ENCODE data around the gene USP25.
"Not testable (repeated sequence)": the region's sequence is repeated elsewhere in the genome, so short reads cannot be mapped to it uniquely, and the experiment has no call there.

Gene USP25

DNA sequence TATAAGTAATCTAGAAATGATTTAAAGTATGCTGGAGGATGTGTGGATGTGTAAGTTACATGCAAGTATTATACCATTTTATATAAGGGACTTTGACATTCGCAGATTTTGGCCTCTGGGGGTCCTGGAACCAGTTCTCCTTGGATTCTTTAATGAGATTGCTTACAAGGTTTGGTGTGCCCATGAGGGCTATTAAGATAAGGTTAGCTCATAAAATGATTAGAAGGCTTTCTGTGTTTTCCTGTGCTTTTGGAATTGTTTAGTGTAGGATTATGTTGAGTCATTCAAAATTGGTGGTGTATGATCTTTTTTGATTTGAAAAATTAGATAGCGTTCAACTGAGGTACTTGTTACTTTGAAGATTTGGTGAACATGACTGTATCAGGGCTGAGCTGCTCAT, 5.6 kb downstream of the USP25 start:
- DNase-seq = no peak

DNA sequence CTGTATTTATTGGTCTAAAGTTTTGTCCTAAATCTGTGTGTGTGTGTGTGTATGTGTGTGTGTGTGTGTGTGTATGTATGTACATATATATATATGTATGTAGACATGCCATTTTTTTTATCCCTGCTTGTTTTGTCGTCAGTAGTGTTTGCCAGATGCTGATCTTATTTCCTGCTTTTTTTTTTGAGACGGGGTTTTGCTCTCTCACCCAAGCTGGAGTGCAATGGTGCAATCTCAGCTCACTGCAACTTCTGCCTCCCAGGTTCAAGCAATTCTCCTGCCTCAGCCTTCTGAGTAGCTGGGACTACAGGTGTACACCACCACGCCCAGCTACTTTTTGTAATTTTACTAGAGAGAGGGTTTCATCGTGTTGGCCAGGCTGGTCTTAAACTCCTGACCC, 6.1 kb downstream of the USP25 start:
- DNase-seq = not testable (repeated sequence)

DNA sequence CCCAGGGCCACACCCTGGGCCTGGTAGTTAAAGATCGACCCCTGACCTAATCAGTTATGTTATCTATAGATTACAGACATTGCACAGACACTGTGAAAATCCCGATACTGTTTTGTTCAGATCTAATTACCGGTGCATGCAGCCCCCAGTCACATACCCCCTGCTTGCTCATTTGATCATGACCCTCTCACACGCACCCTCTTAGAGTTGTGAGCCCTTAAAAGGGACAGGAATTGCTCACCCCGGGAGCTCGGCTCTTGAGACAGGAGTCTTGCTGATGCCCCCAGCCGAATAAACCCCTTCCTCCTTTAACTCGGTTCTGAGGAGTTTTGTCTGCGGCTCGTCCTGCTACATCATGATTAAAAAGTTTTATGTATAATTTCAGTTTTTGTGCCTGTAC, 9.0 kb downstream of the USP25 start:
- DNase-seq = not testable (repeated sequence)

DNA sequence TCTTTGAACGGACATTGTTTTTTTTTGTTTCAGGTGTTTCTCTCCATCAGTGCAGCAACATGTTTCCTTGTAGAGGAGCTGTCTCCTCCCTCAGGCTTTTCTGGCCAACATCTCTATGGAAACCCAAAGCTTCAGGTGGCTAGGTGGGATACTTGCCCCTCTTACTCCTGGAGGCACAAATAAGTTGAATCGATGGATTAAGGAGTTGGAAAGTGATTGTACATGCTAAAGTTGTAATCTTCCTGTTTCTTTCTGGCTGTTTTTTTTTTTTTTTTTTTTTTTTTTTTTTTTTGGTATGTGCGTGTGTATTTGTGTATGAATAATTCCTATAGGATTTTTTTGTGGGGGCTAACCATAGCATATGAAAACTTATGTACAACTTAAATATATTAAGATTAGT, 10.6 kb downstream of the USP25 start:
- DNase-seq = no peak

DNA sequence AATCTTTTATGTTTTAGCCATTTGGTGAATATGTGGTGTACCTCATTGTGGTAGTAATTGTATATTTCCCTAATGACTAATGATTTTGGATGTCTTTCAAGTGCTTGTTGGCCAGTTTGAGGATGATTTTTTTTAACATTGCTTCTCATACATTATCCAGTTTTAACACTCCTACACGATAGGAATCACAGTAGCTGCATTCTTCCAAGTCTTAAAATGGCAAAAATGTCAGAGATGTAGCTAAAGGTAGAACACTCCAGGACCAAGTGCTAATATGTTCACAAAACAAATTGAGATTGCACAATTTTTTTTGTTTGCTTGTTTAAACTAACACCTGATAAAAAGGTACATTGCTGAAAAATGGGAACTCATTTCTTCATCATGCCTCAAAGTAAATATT, 11.7 kb downstream of the USP25 start:
- DNase-seq = no peak

DNA sequence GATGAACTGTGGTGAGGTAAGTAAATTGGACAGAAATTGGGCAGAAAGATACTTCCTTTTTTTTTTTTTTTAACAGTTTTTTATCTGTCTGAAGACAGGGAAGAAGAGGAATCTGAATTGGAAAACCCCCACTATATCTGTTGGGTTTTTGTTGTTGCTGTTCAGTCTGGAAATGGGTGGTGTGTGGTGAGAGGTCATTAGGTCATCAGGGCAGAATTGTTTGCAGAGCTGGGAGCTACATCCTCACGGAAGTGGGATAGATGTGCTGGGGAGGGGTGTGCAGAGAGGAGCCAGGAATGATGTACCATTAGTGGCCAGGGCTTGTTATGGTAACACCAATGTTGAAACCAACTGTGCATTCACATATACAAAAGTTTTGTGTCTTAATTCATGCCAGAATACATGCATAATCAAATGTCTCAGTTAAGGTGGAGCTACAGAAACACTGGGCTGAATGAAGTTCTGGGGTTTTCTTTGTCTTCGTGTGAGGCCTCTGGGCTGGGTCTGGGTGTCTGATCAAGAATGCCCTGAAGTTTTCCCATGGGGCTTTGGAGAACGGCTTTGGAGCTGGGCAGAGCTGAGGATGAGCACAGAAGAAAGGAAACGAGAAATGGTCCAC, 12.4 kb downstream of the USP25 start:
- DNase-seq = no peak

DNA sequence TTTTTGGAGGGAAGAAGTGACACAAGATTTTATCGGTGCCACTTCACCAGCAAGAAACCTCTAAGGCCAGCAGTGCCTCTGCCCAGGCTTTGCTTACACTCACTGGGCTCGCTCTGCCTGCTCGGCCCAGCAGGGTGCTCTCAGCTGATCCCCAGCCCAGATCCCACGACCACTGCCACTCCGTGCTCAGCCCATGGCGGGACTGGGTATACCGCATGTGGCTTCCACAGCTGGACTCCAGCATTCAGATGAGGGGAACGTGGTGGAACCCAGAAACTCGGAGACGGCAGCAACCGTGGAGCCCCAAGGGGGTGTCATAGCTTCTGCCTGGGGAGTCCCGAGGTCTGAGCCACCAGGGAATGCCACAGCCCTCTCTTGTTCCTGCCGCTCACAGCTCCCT, 12.9 kb downstream of the USP25 start:
- DNase-seq = no peak

DNA sequence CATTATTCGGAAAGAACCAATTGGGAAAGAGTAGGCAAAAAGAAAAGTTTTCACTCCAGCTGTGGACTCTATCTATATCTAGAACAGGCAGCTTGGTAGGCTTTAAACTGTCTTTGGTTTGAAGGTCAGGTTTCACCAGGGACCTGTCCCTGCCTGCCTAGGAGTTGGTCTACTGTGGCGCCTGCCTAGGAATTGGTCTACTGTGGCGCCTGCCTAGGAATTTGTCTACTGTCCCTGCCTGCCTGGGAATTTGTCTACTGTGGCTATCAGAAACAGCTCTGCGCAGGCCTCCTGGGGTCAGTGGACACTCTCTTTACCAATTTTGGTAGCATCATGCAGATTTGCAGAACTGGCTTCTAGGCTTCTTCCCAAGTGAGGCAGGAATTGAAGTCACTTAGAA, 13.8 kb downstream of the USP25 start:
- DNase-seq = no peak

DNA sequence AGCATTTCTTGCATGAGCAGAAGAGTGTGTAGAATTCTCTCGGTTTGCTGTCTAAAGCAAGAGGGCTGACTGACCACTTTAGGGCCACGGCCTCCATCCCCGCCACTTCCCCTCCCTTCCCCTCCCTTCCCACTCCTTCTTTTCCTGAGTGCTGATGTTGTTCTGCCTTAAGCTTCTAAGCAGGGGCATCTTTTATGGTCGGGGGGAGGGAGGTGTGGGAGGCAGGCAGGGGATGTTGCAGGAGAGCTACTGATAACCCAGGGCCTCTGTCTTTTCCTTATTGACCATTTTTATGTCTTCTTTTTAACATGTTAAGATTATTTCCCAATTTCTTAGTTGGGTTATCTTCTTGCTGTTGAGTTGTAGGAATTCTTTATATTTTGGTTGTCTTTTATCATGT, 15.1 kb downstream of the USP25 start:
- no peak for DNase-seq

DNA sequence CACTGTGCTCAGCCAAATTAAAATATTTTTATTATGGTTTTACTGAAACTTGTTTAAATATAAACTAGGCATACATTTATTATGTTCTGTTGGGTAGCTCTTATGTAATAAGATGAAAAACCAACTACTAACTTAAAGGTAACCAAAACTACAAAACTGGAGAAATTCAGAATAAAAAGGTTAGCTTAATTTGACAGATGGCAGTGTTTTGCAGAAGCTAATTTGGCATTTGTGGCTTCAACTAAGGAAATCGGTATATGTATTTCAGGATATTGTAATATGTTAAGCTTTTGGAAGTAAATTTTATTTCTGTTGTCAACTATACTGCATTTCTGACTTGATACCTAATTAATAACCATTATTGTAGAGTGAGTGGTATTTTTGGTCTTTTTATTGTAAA, 18.8 kb downstream of the USP25 start:
- no peak for DNase-seq

DNA sequence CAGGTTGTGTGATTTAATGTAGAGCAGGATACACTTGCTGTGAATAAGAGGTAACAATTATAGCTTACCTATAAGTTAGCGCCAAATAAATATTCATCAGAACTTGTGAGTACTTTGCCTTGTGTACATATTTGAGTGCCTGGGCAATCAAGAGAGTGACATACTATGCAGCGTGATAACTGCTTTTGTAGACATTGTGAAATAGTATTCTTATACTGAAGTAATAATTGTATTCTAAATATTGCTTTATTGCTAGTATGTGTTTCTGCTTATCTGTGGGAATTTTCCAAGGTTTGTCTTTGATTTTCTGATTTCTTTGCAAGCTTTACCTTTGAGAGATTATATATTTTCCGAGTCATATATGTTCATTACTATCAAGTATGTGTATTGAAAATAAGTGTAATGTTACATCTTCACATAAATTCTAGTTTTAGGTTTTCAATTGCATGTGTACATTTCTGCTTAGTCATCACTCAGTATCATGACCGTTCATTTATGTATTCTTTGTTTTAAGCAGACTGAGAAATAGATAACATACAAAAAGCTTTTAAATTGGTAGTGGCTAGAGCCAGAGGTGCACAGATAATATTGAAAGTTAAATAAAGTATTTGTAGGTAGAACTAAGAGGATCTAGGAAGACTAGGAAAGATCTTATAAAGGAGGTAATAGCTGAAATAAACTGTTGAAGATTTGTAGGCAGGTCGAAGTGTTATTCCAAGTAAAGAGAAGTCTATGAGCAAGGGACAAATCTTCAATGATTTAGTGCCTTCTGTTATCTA, 19.5 kb downstream of the USP25 start:
- no peak for DNase-seq

DNA sequence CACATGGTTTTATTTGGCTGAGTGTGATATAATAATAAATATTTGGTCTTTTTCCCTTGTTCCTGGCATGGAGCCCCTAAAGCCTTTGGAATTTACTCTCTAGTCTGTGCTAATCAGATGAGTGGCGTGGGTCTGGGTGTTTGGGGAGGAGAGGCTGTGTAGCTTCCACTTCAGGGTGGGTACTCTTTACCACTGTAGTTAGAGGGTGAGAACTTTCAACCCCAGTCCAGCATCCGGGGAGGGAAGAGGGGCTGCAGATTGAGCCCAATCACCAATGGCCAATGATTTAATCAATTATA, 20.0 kb downstream of the USP25 start:
- DNase-seq = no peak

DNA sequence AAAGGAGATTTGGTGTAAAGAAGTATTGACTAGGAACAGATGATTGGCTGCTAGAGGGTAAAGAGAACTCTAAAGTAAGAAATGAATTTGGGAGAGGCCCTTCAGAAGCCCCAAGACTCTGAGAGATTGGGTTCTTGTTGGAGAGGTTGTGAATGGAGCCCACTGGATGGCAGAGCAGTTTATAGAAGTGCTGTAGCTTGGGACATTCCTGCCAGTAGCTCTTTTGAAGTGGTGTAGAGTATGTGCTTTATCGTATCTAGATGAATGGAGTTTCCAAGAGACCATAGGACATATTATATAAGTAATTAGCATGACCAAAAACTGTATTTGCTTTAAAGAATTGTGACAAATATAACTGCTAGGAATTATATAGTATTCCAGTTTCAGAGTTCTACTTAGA, 21.3 kb downstream of the USP25 start:
- DNase-seq = no peak

DNA sequence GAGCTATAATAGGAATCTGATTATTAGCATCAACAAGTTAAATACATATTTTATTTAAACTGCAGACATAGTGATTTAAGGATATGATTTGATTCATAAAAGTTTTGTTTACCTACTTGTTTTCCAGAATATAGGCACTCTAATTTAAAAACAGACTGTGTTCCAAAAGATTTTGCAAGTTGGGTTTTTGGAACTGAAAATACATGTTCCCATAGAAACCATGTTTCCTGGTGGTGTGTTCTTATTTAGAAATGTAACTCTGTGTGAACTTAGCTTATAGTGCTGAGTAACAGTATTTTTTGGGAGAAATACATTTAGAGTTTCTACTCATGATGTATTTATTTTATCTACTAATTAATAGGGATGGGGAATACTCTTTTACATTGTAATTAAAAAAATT, 21.8 kb downstream of the USP25 start:
- no peak for DNase-seq

DNA sequence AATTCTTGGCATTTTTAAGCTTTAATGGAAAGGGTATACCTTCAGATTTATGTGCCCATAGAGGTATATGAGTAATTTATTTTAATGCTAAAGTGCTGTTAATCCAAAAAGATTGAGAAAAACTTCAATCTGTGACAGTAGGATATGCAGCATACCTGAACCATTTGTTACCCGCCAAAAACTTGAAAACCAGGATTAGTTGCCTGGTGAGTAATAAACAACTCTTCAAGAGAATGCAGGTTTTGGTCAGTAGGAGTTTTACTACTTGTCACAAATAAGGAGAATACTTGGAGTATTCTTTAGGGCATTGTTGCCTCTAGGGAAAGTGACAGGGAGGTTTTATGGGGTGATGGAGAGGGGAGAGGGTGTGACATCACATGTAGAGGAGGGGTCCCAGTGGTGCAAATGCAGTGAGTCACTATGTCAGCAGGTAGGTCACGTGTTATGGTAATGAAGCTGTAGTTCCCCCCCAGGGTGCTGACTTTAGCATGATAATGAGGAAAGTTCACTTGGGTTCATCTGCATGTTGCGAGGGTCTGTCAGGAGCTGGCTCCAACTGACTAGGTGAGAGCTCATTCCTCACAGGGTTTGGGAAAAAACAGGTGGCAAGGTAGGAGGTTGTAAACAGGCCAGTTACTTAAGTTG, 23.1 kb downstream of the USP25 start:
- no peak for DNase-seq

DNA sequence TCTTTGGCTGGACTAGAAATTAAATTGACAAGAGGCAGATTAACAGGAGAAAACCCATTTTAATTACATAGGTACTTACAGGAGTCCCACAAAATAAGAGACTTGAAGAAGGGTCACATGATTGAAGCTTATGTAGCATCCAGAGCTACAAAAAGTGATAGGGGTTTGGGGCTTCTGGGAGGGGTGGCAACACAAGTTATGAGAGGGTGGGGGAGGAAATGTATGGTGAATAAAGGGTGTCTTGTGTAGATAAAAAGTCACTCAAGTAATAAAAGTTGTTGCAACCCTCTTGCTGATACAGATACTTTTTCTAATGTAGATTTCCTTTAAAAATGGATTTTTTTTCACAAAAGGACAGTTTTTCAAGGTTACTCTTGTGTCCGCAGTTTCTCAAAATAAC, 24.0 kb downstream of the USP25 start:
- no peak for DNase-seq

DNA sequence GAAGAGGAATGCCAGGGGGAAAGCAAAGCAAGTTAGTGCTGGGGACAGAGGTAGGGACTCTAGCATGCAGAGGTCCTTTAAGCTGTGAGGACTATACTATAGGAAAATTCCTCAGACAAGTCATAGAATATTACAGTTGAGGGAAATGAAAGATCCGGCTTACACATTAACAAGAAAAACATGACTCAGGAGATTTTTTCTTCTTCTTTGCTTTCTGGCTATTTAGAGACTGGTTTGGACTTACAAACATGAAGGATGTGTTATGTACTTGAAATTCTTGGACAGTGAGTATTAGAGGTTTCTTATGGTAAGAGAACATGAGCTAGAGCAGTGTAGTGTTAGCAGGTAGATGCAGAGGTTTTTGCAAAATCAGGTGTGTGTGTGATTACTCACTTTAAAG, 24.9 kb downstream of the USP25 start:
- DNase-seq = no peak

DNA sequence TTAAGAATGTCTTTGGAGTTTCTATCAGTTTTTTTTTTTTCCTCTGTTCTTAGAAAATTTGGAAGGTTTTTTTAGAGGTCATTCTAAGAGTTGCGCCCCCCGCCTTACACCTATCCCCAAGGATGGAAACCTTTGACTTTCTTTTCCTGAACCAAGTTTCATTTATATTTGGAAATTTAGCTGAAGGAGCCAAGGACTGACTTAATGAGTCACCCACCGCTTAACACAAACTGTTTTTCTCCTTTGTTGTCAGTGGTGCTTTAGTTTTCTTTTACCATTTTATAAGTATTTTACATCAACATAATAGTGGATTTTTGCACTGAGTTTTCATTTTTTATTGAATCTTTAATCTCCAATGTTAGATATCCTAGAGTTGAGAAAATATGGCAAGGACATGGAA, 25.3 kb downstream of the USP25 start:
- no peak for DNase-seq

DNA sequence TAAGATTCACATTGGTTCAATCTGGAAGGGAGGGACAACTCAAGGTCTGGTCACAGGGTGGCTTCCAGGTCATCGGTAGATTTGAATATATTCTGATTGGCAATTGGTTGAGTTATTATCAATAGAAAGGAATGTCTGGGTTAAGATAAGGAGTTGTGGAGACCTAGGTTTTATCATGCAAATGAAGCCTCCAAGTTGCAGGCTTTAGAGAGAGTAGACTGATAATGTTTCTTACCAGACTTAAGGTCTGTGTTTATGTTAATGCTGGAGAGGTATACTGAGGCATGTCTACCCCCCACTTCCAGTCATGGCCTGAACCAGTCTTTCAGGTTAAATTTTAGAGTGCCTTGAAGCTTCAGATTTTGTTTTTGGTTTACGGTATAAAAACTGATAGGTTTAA, 29.7 kb downstream of the USP25 start:
- DNase-seq = no peak

DNA sequence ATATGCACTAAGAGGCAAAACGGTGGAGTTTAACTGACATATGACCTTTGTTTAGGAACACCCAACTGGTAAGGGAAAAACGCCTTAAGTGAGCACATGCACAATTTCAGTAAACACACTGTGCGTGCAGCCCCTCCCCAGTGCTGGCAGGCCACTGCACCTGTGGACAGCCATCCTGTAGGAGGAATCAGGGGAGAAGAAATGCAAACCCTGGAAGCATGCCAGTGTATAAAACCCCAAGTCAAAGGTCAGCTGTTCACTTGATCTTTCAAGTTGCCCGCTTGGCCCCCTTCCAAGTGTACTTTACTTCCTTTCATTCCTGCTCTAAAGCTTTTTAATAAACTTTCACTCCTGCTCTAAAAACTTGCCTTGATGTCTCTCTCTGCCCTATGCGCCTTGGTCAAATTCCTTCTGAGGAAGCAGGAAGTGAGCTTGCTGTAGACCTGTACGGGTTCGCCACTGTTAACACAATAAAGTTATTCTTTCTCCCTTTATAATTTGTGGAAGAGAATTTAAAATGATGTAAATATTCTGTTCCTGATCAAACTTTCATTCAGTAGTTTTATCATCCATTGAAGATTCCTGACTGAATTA, 31.8 kb downstream of the USP25 start:
- no peak for DNase-seq

DNA sequence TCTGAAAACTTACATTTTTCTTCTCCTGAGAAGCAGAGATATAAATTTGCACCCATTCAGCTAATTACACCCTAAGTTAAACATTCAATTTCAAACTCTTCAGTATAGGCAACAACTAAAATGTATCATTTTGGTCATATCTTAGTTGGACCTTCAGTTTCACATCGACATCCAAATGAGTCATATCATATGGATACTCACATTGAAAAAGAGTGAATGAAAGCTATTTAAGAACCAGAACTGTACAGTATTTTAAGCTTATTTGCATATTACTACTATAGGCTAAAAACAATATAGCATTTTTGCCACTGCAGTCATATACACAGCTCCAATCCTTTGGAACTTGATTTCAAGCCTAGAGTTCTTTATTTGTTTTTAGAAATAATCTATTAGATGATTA, 33.6 kb downstream of the USP25 start:
- DNase-seq = no peak

DNA sequence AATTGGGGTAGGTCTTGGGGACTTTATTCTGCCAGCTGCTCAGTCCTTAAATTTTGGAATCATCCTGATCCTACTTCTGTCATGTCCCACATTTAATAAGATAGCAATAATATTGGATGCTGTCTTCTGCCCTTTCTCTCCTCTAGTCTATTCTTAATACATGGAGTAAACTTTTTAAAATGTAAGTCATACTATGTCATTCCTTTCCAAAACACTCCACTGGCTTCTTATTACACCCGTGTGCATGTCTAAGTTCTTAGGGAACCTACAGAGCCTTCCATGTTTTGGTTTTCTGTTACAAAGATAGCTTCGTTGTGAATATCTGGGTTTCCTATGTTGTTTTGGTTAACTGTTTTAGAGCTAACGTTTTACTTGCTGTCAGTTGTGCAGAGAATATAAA, 35.1 kb downstream of the USP25 start:
- DNase-seq = no peak

DNA sequence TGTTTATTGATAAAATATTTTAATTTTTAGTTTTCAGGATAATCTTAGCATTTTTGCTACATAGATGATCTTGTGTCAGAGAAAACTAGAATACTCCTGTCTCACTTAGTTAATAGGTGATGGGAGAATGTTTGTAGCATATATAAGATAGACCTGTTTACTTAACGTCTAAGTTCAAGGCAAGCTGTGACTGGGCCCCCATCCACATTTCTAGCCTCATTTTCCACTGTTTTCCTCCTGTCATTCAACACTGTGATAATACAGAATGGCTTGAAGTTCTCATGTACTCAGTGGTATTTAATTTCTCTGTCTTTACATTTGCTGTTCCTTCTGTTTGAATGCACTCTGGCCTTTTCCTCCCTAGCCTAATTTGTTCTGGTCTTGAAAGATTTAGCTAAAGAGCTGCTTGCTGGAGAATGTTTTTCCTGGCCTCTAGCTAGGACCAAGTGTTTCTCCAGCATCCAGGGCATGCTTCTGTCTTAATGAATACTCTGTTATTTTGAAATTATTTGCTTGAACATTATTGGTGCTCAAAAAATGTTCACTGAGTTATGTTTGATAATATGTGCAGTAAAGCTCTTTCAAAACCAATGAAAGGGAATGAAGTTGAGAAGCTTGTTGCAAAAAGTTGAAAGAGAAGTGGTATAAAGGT, 37.3 kb downstream of the USP25 start:
- no peak for DNase-seq

Measured in activated CD4-positive, alpha-beta T cell treated with anti-CD3 and anti-CD28 coated beads for 48 hours (primary cell).